ENCODE results near the gene GOLT1A.
"Not testable (repeated sequence)": the region's sequence is repeated elsewhere in the genome, so short reads cannot be mapped to it uniquely, and the experiment has no call there.

The GOLT1A gene

DNA sequence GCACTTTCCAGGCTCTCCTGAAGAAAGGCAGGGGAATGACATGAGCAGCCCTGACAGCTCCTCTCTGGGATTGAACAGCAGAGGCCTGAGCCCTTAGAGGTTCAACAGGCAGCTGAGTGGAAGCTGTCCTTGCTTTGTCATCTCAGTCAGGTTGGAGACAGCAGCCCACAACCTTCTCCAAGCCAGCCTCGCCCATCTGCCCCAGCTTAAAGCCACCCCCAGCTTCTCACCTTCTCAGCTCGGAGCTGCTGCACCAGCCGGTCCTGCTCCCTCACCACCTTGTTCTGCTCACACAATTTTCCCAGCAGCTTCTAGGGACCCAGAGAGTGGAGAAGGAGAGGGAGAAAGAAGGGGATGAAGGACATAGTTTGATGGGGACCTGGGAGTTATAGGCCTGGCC, 35.2 kb upstream of the GOLT1A start:
- no peak for DNase-seq

DNA sequence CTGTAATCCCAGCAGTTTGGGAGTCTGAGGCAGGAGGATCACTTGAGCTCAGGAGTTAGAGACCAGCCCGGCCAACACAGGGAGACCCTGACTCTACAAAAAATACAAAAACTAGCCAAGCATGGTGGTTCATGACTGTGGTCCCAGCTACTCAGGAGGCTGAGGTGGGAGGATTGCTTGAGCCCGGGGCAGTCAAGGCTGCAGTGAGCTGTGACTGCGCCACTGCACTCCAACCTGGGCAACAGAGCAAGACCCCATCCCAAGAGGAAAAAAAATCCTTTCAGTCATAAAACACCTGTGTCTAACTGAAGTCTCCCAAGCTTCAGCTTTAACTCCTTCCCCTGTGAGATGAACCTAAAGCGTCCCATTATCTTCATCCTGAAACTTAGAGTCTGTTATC, 33.1 kb upstream of the GOLT1A start:
- no peak for DNase-seq

DNA sequence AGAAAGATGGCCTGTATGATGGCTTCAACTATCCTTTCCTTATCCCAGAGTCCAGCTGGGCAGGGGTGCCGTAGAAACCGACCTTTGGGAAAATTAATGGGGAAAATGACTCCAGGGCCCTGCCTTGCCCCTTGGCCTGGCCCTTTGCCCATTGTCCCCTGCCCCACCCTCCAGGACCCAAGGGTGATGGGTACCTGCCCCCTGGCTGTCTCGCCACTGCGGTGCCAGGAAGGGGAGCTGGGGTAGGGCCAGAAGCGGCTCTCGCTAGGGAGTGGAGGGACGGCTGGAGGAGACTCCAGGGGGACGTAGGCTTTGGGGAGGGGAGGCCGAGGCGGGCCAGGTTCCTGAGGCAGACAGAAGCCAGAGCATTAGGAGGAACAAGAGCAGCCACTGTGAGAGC, 29.1 kb upstream of the GOLT1A start:
- DNase-seq = no peak

DNA sequence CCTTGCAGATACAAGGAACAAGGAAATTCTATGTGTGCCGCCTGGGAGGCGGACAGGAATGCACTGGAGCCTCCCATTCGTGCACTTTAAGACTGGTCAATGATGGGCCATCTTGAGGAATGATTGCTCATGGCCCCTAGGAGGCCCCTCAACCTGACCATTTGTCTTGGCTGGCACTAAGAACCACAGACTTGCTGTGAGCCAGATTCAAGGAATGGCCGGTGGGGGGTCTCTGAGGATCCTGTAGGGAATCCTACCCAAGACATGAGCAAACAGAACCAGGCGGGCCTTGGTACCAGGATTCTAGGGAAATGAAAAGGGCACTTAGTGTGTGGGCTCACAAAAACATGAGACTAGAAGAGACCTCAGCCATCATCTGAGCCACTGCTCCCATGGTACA, 28.1 kb upstream of the GOLT1A start:
- no peak for DNase-seq

DNA sequence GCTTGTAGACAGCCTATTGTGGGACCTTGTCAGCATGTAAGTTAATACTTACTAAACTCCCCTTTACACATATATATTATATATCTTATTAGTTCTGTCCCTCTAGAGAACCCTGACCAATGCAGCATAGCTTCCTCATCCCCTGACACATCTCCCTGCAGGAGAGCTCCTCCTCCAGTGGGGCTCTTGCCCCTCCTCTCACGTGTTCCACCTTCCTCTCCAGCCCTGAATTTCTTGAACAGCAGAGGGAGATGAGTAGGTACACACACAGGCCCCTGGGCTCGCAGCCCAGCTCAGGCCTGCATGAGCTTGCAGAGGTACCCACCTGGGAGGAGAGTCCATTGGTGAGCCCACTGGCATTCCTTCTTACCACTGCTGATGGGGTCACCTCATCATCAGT, 27.3 kb upstream of the GOLT1A start:
- DNase-seq = no peak

DNA sequence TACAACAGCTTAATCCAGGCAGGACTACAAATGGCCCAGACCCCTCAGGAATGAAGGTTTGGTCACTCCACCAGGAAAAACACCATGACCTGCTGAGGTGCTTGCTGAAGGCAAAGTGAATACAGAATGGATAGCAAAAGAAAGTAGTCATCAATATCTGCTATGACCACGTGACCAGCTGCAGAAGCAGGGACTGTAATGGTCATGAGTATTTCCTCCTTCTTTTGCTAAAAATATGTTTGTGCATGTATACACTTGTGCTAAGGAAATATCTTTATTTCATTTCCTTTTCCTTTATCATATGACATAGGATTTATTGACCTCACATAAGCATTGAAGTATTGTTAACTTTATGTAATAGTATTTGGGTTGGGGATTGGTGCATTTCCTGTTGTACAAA, 26.4 kb upstream of the GOLT1A start:
- DNase-seq = no peak

DNA sequence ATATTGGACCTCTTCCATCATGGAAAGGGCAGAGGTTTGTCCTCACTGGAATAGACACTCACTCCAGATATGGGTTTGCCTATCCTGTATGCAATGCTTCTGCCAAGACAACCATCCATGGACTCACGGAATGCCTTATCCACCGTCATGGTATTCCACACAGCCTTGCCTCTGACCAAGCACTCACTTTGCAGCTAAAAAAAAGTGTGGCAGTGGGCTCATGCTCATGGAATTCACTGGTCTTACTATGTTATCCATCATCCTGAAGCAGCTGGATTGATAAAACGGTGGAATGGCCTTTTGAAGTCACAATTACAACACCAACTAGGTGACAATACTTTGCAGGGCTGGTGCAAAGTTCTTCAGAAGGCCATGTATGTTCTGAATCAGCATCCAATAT, 25.6 kb upstream of the GOLT1A start:
- not testable (repeated sequence) for DNase-seq

DNA sequence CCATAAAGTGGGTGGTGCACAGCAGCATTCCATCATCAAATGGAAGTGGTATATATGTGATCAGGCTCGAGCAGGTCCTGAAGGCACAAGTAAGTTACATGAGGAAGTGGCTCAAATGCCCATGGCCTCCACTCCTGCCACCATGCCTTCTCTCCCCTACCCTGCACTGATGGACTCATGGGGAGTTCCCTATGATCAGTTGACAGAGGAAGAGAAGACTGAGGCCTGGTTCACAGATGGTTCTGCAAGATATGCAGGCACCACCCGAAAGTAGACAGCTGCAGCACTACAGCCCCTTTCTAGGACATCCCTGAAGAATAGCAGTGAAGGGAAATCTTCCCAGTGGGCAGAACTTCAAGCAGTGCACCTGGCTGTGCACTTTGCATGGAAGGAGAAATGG, 24.7 kb upstream of the GOLT1A start:
- DNase-seq = not testable (repeated sequence)

DNA sequence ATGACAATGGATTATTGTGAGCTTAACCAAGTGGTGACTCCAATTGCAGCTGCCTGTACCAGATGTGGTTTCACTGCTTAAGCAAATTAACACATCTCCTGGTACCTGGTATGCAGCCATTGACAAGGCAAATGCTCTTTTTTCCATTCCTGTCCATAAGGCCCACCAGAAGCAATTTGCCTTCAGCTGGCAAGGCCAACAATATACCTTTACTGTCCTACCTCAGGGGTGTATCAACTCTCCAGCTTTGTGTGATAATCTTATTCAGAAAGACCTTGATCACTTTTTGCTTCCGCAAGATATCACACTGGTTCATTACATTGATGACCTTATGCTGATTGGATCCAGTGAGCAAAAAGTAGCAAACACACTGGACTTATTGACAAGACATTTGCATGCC, 23.7 kb upstream of the GOLT1A start:
- not testable (repeated sequence) for DNase-seq

DNA sequence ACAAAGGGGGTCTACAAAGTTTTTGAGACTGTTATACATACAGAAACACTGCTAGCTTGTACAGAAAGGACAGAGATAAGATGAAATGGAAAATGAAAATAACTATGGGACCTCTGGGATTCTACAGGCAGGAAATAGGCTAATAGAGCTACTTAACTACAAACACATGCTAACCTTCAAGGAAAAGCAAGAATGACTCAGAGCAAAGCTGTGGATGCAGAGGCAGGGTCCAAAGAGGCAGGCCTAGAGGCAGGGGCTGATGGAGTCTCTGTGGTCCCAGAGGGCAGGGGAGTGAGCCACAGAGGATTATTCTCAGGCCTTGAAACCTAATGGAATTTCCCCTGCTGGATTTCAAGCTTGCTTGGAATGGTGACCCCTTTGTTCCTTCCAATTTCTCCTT, 18.7 kb upstream of the GOLT1A start:
- DNase-seq = no peak

DNA sequence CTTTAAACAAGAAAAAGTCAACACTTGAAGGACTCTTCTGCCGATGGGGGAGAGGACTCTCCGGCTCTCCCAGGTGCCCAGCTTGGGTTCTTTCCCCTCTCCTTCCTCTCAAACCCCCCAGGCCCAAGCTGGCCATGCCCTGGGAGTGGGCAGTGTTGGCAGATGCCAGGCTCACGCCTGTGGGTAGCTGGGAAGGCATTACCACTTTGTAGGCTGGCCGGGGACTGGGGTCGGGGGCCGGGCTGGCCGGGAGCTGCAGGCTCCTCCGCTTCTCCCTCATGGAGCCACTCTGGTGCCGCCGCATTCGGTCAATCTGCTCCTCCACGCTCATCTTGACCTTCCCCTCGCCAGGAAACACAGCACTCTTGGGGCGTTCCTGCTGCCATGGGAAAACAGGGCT, 16.4 kb upstream of the GOLT1A start:
- no peak for DNase-seq

DNA sequence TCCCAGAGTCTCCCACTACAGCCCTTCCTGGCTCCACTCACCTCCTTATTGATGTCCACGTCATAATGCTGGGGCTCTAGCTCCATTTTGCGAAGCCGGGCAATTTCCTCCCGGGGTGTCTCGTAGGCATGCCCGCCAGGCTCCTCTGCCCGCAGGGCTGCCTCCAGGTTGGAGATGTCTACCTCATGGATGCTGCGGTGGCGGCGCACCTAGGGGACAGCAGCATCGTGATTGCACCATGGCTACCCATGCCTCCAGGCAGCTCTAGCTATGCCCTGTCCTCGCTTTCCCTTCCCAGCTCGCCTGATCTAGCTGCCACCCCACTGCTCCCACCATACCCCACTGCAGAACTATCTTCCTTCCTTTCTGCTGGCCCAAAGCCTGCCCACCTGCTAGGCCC, 15.1 kb upstream of the GOLT1A start:
- no peak for DNase-seq

DNA sequence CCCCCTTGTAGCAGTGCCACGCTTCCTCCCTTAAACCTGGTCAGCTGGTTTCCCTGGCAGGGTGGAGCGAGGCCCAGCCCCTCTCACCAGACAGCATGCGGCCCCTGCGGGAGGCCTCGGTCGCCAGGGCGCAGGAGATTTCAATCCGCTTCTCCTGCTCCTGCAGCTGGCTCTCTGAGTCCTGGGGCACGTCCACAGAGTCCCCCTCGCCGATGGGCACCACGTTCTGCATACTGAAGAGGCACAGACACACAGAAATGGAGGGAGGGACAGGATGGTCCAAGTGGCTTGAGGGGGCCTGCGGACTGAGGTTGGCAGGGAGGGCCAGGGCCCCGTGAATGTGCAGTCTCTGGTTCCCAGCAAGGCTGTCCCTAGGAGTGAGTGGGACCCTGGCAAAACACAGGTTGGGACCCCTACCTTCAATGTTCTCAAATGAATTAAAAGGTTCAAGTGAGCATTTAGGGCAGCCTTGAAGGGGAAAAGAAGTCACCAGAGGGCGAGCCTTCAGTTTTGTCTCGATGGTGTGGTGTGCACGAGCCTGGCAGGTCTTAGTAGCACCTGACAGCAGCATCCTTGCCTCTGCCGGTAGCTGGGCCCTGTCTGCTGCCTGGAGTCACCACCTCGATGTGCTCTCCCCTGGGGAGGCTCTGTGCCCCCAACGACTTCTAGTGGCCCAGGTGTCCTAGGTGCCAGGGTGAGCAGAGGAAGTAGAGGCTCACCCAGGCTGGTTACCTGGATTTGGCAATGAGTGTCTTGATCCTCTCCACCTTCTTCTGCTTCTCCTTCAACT, 14.4 kb upstream of the GOLT1A start:
- no peak for DNase-seq

DNA sequence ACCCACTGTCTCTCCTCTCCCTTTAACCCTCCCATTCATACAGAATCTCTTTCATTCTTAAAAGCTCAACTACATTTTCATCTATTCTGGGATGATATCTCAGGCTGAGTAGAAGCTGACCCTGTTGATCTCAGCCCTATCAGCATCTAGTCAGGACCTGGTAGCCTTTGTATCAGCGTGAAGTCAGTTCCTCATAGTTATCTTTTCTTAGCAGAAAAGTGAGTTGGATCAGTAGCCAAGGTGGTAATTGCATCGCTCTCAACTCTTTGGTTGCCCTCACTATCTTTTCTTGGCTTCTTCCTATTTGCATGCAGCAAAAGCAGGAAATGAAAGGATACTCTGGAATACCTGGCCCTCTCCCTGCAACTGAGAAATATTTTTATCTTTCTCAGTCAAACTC, 13.6 kb upstream of the GOLT1A start:
- DNase-seq = no peak

DNA sequence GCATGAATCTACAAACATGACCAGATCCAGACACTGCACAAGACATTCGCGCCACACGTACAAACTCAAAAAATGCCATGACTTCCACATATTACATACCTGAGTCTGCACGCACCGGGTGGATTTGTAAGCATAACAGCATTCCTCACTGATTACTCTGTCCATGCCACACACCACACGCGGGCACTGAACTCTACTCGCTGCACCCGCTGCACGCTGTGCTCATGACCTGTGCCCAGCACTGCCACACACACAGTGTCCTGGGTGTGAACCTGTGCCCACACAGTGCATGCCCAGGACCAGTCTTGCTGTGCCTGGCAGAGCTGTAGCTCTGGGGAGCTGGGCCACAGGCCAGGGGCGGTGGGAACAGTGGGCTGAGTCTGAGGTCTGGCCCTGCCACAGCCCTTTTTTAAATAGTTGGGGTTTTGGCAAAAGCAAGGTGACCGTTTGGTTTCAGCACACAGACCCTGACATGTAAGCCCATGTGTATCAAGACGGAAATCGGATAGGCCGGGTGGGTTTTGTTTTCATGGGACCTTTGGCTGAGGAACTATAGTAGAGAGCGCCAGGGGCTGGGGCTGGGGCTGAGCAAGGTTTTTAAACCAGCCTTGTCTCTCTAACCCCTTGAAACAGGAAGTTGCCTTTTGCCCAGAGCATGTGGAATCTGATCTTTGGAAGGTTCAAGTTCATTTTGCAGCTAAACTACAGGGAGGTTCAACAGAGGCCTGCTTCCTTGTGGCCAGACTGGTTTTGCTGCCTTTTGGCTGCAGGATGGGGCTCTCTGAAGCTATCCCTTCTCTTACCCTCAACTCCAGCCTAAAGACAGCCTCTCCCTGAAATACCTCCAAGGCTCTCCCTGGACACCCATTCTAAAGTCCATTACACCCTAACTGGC, 12.3 kb upstream of the GOLT1A start:
- DNase-seq = no peak

DNA sequence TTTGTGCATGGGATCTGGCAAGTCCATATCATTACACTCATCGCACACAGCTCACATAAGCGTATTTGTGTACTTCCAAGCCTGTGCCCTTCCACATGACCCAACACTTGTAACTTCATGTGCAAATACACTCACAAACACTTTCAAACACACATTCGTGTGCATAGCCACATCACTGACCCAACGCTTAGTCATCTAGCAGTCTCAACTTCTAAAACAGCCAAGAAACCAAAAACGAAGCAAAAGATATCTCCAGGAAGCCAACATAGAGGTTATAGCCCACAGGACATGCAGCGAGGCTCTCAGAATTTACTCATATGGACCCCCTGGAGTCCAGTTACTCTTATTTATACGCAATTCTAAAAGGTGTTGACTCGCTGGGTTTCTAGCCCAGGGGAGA, 10.9 kb upstream of the GOLT1A start:
- no peak for DNase-seq

DNA sequence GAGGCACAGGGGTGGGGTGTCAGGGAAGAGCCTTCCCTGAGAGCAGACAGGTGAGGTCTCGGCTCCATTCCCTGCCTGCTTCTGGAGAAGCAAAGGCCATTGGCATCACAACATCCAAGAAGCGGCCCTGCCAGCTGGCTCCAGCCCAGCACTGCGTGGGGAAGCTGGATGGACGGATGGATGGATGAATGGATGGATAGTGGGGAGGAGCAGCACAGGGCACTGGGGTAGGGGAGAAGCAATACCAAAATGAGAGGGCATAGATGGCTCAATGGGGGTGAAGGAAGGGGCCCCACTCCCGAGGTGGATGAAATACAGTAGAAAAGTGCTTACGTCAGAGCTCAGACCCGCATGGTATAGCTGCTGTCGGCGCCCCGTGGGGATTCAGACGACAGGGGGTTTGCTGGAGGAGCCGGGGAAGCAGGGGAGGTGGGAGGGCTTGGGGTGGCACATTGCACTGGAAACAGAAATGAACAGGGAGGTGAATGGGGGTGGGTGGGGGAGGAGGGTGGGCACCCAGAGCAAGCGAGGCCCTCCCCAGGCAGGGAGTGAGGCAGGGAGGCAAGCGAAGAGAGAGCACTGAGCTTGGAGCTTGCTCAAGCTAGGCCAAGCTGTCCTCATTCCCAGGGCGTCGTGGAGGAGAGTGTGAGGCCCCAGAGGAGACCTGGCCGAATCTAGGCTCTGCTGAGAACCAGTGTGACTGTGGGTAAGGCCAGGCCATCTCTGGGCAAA, 9.5 kb upstream of the GOLT1A start:
- no peak for DNase-seq

DNA sequence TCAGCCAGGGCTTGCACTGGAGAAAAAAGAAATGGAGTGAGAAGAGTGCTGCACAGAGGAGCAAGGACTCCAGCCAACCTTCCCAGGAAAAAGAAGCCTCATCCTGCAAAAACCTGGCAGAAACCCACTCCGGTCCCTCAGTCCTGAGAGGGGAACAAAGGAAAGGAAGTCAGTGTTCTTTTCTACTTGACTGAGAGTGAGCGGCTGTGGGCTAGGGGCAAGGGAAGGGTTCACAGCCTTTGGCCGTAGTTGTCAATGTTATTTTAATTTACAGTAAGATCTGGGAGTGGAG, 8.9 kb upstream of the GOLT1A start:
- no peak for DNase-seq

DNA sequence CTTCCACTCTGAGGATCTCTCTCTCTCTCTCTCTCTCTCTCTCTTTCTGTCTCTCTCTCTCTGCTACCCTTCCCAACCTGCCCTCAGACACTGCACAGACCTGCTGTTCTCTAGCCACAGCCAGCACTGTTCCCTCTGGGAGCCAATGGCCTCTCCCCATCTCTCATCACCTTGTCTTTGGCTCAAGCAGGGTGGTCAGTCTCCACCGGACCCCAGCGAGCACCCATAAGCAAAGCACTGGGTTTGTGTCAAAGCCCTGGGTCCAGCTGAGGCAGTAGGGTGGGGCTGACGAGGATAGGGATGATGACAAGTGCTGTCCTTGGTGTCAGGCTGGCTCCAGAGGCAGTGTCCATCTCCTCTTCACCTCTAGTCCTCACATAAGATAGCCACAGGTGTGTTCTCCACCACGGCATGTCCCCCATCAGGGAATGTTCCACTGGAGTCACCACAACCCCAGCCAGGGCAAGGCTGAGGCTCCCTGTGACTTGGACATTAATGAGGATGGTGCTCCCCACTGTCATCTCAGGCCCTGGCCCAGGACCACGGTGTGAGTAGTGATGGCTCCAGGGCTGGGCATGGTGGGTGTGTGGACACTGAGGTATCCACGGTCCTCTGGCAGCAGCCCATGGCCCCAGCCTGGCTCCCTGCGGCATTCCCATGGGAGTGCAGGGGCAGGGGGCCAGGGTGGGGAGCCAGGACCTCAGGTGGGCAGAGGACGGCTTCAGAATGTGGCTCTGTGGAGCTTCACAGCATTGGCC, 8.4 kb upstream of the GOLT1A start:
- no peak for DNase-seq

DNA sequence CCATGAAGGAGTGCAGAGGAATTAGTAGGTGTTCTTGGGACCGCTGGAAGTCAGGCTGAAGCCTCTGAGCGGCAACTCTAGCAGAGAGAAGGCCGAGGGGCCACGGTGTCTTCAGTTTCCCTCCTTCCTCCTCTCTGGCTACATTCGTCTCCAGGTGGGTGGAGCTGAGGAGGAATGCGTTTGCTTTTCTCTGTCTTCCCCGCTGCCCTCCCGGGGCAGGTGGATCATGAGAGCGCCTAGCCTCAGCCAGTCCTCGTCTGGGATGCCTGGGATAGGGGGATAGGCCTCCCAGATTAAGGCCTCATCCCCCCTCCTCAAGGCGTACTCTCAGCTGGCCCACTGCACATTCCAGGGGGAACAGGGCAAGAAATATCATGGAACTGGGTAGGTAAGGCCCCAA, 7.5 kb upstream of the GOLT1A start:
- DNase-seq = no peak

DNA sequence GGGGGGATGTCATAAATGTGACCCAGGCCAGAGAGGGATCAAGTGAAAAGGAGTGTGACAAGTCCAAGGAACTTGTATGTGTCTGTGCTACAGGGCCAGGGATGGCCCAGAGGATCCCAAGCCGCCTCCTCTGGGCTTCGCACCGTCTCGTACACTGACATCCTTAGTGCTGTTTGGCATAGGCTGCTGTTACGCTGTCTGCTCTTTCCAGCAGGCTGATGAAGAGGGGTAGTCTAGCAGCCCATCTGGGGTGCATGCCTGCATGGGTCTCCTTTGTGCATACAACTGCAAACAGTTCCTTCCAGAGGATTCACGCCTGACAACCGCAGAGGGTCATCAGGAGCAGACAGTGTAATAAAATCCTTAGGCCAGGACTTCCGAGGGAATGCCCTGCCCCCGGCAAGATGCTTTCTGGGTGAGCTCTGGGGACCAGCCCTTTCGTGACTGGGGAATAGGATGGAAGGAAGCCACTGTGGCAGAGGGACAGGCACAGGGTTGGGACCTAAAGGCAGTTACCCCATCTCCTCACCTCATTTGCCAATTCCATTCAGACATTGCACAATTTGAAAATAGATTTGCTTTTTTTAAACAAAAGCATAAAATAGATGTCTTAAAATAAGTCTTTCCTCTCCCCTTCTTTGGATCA, 6.3 kb upstream of the GOLT1A start:
- no peak for DNase-seq

DNA sequence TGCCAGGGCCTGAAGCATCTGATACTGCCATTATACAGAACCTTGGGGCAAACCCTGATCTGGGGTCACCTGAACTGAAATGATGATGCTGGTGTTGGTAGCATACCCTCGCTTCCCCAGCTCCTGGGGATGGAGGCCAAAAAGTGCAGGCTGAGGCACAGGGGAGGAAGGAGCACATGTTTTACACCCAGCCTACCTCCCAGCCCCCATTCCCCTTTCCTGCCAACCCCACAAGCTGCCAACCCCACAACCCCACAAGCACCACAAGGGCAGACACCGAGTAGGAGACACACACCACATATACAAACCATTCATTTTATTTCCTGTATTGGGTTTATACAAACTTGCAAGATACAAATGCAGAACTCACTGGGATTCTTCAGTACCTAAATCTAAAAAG, 4.8 kb upstream of the GOLT1A start:
- DNase-seq = no peak

DNA sequence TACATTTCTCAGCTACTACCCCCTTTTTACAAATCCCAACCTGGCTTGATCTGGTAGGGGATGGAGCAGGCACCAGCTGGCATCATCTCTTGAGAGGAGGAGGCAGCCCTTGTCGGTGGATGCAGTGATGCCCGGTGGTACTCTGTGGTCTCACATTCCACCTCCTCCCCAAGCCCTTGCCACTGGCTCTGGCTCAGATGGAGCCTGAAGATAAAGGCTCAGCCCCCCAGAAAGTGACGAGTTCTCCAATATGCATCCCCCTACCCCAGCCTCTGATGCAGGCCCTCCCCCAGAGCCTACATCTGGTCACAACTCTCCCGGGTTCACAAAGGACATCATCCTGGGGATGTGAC, 3.8 kb upstream of the GOLT1A start:
- no peak for DNase-seq
